HG03196 (cell line): ENCODE measurements around the gene ZC3H12C.

Source experiments
- ATAC-seq: cut with Tn5 transposase; IDR thresholded peaks from one replicate; pipeline ENCODE4 v1.9.1; 2021; ENCODE audit not compliant: unreplicated experiment

The ZC3H12C gene

DNA sequence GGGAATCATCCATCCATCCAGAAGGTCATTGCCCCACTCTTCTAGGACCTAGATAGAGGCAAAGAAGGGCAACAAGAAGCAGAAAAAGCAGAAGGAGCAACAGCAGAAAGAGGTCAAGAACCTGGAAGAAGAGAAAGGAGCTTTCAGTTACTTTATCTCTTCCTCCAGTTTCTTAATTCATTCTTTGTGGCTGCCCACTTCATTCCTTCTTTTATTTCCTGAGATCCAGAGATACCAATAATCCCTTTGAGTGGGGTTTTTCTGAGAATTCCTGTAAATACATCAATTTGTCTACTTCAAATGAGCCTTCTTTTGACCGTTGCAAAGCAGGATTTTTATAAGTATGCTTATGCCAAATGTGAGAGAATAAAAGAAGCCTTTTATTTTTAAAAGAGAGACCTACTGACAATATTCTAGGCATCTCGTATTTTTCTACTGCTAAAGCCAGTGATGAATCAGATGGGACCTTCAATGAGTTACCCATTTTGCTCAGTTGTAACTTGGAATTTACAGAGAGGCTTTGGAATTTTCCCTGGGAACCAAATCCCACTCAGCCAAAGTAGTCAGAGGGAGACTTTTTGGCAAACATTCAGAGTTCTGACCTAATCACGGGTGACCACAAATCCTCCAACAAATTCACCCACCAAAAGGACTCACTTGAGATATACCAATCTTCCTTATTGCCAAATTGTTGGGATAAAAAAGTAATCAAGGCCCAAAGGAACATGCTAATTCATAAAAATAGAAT lies 54.9 kb downstream of the ZC3H12C start:
- ATAC-seq, result no peak

DNA sequence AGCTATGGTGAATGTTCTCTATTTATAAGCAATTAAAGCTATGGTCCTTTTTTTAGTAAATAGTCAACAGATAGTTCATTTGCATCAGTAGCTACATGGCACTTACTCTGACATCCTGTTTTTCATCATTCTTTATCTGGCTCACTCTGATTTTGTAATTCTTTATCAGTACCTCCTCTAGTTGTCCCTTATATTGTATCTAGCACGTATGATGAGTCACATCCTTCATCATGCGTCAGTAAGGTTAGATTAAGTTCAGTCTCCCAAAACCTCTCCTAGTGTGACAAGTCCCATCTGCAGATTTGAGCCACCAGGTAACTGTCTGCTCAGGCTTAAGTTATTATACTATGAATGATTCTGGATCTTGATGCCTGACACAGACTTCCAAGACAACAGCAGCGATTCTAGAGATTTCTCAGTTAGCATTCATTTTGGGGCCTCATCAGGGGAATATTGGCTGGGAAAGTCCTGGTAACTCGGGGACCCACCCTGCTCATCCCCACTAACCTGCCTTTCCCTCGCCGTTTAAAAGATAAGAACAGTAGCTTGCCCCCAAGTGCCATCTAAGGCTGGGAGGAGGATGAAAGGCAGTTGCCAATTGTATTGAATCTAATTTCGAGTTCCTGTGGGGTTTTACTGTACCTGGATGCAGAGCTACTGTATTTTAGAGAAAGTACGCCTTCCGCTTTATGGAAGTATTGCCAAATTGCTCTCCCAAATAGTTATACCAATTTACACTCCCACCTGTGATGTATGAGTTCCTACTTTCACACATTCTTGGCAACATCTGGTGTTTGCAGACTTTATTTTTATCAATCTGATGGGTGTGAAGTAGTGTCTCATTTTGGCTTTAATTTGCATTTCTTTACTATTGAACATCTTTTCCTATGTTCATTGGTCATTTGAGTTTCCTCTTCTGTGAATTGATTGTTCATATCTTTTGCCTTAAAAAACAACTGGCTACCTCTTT lies 55.9 kb downstream of the ZC3H12C start:
- ATAC-seq, result no peak

DNA sequence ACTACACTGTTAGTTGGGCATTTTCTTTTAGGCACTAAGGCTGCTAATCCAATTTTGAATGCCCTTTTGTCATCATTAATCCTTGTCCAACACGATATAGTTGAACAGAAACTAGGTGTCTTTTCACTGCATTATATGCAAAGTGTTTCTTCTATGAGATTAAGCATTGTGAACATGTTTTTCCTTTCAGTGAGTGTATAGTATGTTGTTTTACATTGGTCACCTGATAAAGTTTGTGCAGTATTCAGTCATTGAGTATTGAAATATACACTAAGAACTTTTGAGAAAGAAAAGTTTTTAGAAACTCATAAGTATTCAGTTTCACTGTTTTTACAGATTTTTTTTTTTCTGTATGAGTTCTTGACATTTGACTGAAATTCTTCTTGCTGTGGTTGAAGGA lies 59.0 kb downstream of the ZC3H12C start:
- ATAC-seq, result no peak

DNA sequence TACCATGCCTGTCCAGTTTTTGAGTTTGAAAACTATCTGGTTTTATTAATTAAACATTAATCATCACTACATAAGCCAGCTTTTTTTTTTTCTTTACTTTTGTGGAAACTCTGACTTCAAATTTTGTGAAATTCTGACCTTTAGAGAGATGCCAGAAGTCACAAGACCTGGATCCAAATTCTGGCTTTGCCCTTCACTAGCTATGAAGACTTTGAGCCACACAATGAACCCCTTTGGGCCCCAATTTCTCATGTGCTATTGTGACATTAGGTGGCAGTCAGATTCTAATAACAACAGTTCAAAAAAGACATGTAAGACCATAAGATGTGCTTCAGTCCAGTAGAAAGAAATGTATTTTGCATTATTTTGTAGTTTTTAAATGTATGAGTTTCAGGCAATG lies 60.3 kb downstream of the ZC3H12C start:
- ATAC-seq, result no peak

DNA sequence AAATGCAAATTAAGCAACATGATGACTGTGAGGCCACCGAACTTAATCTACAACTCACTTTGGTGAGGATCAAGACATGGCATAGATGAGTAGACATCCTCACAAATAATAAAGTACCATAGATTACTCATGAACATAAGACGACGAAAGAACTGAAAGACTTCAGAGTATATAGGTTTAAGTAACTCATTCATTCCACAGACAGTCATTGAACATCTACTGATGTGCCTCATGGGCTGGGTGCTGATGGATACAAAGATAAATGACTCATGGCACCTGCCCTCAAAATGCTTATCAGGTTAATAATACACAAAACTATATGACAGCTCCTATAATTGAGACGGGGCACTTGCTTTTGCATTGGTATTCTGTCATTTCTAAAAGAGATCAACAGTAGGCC lies 63.3 kb downstream of the ZC3H12C start:
- no peak for ATAC-seq

DNA sequence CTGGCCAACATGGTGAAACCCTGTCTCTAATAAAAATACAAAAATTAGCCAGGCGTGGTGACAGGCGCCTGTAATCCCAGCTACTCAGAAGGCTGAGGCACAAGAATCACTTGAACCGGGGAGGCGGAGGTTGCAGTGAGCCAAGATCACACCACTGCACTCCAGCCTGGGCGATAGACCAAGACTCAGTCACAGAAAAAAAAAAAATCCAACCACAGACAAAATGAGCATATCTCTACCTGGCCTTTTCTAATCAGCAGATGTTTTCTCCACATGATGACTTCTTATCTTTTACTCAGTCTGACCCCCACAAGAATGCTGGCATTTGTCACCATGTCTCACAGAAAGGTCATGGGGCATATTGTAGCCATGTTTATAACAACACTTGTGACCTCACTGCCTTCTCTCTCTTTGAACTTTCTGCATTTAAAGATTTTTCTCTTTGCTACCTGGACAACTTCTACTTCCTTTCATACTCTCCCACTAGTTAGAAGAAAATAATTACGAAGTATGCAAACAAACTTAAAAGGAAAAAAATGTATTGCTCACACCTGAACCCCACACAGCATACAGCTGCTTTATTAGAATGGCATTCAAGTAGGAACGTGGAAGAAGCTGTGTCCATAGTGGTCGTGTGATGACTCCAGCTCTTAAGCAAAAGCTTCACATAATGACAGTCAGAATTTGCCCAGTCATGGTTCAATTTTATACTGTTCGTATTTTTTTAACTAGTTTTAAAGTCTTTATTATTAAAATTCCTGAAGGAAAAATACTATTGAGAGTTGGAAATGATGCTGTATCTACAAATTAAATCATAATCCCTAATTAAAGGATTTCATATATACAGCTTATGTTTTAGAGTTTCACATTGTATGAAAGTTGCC lies 65.4 kb downstream of the ZC3H12C start:
- no peak for ATAC-seq

DNA sequence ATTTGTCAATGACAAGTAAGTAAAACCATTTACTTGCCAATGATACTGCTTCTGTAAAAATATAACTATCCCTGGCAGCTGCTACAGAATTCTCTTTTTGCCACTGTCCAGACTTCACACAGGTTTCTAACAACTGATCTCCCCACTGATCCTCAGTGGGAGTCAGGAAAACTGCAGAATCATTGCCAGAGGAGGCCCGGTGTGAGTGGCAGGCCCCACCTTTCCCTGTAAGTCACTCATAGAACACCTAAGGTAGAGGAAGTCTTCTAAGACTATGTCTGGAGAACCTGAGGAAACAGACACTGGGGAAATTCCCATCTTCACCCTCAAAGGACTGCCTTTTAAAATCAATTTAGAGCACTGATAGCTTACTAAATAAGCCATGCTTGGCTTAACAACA lies 66.3 kb downstream of the ZC3H12C start:
- no peak for ATAC-seq

DNA sequence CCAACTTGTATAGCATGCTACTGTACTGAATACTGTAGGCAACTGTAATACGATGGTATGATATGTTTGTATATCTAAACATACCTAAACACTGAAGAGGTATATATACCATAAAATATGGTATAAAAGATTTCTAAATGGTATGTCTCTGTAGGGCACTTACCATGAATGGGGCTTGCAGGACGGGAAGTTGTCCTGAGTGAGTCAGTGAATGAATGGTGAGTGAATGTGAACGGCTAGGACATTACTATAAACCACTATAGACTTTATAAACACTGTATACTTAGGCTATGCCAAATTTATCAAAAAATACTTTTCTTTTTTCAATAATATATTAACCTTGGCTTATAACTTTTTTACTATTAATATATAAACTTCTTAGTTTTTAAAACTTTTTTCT lies 66.8 kb downstream of the ZC3H12C start:
- no peak for ATAC-seq

DNA sequence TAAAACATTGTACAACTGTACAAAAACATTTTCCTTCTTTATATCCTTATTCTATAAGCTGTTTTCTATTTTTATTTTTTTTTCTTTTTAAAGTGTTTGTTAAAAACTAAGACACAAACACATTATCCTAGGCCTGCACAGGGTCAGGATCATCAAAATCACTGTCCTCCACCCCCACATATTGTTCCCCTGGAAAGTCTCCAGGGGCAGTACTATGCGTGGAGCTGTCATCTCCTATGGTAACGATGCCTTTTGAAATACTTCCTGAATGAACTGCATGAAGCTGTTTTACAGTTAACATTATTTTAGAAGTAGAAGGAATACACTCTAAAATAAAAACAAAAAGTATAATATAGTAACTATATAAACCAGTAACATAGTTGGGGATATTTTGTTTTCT lies 67.2 kb downstream of the ZC3H12C start:
- no peak for ATAC-seq

DNA sequence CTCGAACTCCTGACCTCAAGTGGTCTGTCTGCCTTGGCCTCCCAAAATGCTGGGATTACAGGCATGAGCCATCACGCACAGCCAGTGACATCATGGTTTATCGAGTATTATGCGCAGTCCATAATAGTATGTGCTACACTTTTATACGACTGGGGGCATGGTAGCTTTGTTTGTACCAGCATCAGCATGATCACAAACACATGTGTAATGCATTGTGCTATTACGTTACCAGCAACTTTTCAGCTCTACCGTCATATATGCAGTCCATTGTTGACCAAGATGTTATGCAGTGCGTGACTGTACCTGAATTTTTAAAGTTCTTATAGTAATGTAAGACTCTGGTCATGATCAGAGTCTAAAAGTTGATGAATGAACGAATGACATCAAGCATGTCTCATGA lies 67.9 kb downstream of the ZC3H12C start:
- ATAC-seq, result no peak

DNA sequence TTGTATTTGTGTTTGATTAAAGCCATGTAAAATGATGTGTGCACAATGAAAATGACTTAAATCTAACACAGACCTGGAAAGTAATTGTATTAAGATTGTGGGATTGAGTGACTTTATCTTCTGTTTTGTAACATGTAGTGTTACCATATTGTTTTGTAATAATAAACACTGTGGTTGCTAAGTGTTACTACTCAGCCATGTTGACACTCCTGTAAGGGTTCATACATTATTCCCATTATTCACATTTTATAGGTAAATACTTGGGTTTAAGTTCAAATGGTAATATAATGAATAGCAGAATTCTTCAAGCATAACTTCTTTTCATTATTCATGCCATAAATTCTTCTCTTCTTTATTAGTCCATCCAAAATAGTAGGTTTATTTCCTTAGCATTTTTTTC lies 69.0 kb downstream of the ZC3H12C start:
- ATAC-seq, result no peak

DNA sequence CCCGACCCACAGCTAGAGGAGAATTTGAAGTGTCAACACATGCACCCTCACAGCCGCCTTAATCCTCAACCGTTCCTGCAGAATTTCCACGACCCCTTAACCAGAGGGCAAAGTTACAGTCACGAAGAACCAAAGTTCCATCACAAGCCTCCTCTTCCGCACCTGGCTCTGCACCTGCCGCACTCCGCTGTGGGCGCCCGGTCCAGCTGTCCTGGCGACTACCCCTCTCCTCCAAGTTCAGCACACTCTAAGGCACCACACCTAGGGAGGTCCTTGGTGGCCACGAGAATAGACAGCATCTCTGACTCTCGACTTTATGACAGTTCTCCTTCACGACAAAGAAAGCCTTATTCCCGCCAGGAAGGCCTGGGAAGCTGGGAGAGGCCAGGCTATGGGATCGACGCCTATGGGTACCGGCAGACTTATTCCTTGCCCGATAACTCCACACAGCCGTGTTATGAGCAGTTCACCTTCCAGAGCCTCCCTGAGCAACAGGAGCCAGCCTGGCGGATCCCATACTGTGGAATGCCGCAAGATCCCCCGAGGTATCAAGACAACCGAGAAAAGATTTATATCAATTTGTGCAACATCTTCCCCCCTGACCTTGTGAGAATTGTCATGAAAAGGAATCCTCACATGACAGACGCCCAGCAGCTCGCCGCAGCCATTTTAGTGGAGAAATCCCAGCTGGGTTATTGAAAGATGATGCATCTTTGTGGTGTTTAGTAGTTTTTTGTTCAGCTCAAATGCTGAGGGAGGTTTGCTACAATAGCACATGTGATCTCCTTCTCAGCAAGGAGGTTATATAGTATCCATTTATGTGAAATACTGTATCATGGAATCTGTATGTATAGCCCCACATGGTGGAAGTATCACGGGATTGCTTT lies 72.1 kb downstream of the ZC3H12C start:
- no peak for ATAC-seq

DNA sequence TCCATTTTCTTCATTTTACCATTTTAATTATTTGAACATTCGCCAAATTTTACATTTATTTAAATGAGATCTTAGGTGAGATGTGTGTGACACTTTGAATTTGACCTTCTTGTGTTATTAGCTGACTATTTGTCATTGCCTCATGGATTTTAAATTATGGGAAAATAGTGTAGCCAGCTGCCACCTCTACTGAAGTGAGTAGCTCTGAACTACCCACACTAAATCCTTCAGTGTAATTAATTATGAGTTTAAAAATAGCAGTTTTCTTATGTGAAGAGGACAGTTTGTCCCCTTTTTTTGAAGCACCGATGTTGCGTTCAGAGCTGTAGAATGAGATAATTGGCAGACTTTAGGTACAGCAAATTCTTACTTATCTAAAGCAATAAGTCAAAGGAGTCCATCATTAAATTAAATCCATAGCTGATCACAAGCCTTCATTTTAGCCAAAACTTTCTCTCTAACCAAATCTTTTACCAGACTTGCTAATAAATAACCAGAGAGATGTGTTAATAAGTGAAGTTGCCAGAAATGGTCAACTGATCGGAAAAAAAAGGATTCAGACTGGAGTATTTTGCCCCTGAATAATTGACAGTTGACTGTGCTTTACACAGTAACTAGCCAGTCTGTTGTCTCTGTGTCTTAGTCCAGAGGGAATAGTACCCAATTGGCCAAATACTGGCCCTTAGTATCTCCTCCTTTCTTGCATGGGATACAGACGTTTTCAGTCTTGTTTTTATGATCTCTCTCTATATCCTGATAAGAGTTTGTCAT lies 75.0 kb downstream of the ZC3H12C start:
- ATAC-seq, result no peak

DNA sequence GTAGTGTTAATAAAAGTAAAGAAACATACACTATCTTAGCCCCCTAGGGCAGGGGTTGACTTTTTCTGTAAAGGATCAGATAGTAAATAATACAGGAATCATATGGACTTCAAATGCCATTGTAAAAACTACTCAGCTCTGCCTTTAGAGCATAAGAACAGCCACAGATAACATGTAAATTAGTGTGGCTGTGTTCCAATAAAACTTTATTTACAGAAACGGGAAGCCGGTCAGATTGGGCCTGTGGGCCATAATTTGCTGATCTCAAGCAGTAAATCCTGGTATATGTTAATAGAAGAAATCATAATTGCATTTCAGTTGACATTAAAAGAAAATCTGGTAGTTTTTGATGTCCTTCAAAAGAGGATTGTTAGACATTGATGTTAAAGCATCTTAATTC lies 76.5 kb downstream of the ZC3H12C start:
- no peak for ATAC-seq

DNA sequence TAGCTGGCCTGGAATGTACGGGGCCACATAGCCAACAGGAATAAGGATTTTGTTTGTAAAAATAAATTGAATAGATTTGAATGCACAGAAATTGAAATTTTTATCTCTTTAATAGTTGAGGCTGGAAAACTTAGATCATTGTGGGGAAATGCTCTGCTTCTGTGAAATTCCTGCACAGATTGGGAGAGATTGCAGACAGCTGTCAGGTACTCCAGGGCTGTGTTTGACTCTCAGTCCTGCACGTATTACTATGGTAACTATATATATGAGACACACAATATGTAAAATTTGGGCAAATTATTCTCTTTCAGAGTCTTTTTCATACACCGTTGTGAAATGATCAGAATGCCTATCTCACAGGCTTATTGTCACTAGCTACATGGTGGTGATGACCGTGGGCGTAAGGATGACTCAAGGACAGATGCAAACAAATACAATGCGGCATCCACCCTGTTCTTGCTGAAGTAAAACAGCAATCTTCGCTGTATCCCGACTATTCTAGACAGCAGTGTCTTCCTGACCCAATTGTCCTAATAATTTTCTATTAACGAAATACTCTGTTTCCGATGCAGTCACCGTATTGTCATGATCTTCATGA lies 79.4 kb downstream of the ZC3H12C start:
- ATAC-seq, result no peak

DNA sequence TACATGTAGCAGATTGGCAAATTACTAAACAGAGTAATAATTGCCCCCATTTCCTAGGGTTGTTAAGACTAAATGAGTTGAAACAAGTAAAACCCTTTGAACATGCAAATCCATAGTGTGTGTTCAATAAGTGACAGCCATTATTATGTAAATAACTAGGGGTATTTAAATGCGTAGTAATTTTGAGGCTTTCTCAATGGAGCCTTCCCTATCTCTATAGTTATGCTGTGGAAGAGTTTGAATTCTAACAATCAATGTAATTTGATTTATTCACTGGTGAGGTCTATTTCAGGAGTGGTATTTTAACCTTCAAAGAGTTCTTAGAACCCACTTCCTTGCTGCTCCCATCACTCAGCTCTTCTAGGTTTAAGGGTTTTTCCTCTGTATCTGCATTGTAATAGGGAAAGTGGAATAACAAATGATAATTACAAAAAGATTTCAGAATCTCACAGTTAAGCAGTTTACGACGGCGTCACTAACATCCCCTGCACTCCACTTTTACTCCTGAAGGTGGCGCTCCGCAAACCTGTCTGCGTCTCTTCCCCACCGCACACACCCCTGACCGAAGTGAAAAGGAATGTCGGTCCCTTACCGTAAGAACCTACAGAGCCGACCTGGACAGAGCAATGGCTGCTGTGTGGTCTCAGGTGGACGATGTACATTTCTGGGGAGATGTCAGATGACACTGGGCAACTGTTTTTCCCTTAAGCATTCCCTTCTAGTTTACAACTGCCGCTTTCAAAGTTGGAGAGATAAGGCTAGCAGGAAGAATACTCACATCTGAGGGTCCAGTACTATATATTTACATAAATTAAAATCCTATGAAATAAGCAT lies 80.8 kb downstream of the ZC3H12C start:
- ATAC-seq, result no peak

DNA sequence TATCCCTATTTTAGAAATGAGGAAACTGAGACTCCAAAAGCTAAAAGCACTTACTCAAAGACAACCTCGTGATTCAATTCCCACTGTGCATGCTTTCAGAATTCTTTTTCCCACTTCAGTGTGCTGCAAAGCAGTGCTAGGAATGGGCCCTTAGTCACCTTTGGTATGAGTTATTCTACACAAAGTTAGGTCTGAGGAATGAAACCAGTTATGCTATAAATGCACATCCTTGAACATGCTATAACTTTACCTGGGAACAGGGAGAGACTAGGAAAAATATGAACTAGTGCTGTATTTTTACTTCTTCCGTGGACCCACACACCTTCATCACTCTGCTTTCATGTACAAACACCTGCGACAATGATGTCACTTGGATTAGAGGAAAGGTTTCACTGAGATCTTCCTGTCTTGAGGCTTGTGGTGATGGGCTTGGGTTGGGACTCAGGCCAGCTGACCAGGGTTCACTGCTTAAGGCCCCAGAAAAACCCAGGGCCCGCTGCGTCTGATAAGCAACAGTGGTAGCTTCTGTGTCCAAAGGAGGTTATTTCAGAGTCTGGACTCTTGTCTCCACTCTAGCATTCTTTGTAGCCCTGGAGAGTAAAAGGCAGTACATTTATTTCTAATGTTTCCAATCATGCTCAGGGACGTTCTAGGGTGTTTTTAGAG lies 81.6 kb downstream of the ZC3H12C start:
- ATAC-seq, result no peak
